Measurements from ENCODE around the gene CSMD2.

GRCh38 chr1:33503506-33503905 is 661.5 kb downstream of the CSMD2 start:
- TF ChIP-seq CTCF (IDR thresholded peaks at IDR 0.05 in 4 of 5, conservative IDR thresholded peaks at IDR 0.05 in 1 of 5): no peak
- TF ChIP-seq POLR2A (IDR thresholded peaks at IDR 0.05): no peak

Measured in gastrocnemius medialis (tissue), 4 donors.